HepG2 (cell line): ENCODE results near the gene NGFR. TPM values are rescaled to one million over a fixed set of nuclear protein-coding genes. Genes with fewer than 3 reads are reported as not detected.

Experiments used
- RFXANK ChIP-seq: IDR thresholded peaks from 2 replicates; pipeline ENCODE4 v1.6.1; 2016
- SP140L ChIP-seq: sonication (generic); formaldehyde crosslinking; IDR thresholded peaks from 2 replicates; pipeline ENCODE4 v1.4.0; 2020; ENCODE audit warnings: missing genetic modification reagents, borderline replicate concordance
- ZFP41 ChIP-seq: sonication (generic); formaldehyde crosslinking; IDR thresholded peaks from 2 replicates; pipeline ENCODE4 v1.4.0; 2020; ENCODE audit warnings: mild to moderate bottlenecking, missing genetic modification reagents, borderline replicate concordance
- ZNF619 ChIP-seq: sonication (generic); formaldehyde crosslinking; IDR thresholded peaks from 2 replicates; pipeline ENCODE4 v1.4.0; 2020; ENCODE audit warnings: mild to moderate bottlenecking, missing genetic modification reagents
- ZSCAN29 ChIP-seq: sonication (generic); formaldehyde crosslinking; conservative IDR thresholded peaks from 2 replicates; pipeline ENCODE4 v1.4.0; 2020; ENCODE audit warnings: mild to moderate bottlenecking, missing genetic modification reagents
- microRNA-seq: library from miRNA; unstranded; fragments of <30 nt; microRNA quantifications from one replicate; pipeline ENCODE4, GENCODE V29; 2020
- polyA plus RNA-seq, 8 experiments: library from polyadenylated mRNA; depleted of rRNA in 3 of 8; stranded (reverse) in 7 of 8; unstranded in 1 of 8; fragments of >200 nt; fragmentation: Illumina TruSeq in 4 of 8; extraction: Trizol in 4 of 8; gene quantifications; 2 replicates each; pipeline versions ENCODE4 v1.2.1 to v1.2.3, GENCODE V29; 2011 to 2016; ENCODE audit warnings: low read depth in 4 of 8, missing spikeins in 1 of 8, mixed read lengths in 1 of 8; ENCODE audit not compliant: insufficient read depth in 1 of 8
- small RNA-seq, 3 experiments: library from RNA; depleted of rRNA; stranded (forward); fragments of <200 nt; gene quantifications; one replicate each; pipeline ENCODE3, GENCODE V24; 2012; ENCODE audit warnings: low read depth in 2 of 3, low replicate concordance in 1 of 3; ENCODE audit not compliant: insufficient read length in 3 of 3, insufficient read depth in 2 of 3
- total RNA-seq, 5 experiments: library from RNA; depleted of rRNA; stranded (reverse); fragments of >200 nt; fragmentation: Illumina TruSeq; extraction: Trizol; gene quantifications; 2 replicates each; pipeline ENCODE4 v1.2.3, GENCODE V29; 2016; ENCODE audit warnings: low read depth in 1 of 5
- TF ChIP-seq, protein P1 (sequence below): sonication (generic); formaldehyde crosslinking; IDR thresholded peaks from 2 replicates; pipeline ENCODE4 v1.5.1; 2020; ENCODE audit warnings: missing genetic modification reagents, mild to moderate bottlenecking, borderline replicate concordance
- TF ChIP-seq, protein P2 (sequence below): fragments of 450-650 bp; IDR thresholded peaks from 2 replicates; pipeline ENCODE4 v1.6.1; 2017
- TF ChIP-seq, protein P3 (sequence below): sonication (generic); formaldehyde crosslinking; conservative IDR thresholded peaks from 2 replicates; pipeline ENCODE4 v1.4.0; 2020; ENCODE audit warnings: mild to moderate bottlenecking, missing genetic modification reagents, moderate library complexity

NGFR gene
- total and polyA plus RNA-seq, 2 of the 13 experiments (the other 11 are each of a cell fraction or from before 2014, with no cell fraction given) = 1.1 to 1.8 TPM

DNA sequence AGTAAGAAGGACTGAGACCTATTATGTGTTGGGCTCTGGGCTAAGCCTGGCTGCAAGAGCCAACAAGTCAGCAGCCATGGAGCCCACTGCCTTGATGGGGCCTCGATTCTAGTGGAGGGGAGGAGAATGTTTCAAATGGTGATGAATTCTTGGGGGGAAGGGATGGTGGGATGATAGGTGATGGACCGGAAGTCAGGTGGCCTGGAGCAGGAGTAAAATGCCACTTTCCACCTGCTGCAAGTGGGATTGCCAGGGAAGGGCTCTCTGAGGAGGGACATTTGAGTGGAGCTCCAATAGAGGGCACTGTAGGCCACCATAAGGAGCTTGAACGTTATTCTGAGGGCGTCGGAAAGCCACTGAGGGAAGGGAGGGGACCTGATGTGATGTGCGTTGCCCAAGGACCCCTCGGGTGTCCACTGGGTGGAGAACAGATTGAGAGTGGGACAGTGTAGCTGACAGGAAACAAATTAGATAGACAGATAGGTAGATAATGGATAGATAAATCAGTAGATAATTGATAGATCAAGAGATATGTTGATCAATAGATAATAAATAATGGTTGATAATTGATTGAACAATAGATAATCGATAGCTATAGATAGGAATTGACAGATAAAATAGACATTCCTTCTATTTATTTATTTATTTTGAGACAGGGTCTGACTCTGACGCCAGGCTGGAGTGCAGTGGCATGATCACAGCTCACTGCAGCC lies 62.4 kb downstream of the NGFR start (continued):
- TF ChIP-seq, protein P1, sequence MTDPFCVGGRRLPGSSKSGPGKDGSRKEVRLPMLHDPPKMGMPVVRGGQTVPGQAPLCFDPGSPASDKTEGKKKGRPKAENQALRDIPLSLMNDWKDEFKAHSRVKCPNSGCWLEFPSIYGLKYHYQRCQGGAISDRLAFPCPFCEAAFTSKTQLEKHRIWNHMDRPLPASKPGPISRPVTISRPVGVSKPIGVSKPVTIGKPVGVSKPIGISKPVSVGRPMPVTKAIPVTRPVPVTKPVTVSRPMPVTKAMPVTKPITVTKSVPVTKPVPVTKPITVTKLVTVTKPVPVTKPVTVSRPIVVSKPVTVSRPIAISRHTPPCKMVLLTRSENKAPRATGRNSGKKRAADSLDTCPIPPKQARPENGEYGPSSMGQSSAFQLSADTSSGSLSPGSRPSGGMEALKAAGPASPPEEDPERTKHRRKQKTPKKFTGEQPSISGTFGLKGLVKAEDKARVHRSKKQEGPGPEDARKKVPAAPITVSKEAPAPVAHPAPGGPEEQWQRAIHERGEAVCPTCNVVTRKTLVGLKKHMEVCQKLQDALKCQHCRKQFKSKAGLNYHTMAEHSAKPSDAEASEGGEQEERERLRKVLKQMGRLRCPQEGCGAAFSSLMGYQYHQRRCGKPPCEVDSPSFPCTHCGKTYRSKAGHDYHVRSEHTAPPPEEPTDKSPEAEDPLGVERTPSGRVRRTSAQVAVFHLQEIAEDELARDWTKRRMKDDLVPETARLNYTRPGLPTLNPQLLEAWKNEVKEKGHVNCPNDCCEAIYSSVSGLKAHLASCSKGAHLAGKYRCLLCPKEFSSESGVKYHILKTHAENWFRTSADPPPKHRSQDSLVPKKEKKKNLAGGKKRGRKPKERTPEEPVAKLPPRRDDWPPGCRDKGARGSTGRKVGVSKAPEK = no peak
- TF ChIP-seq, protein P2, sequence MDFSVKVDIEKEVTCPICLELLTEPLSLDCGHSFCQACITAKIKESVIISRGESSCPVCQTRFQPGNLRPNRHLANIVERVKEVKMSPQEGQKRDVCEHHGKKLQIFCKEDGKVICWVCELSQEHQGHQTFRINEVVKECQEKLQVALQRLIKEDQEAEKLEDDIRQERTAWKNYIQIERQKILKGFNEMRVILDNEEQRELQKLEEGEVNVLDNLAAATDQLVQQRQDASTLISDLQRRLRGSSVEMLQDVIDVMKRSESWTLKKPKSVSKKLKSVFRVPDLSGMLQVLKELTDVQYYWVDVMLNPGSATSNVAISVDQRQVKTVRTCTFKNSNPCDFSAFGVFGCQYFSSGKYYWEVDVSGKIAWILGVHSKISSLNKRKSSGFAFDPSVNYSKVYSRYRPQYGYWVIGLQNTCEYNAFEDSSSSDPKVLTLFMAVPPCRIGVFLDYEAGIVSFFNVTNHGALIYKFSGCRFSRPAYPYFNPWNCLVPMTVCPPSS = no peak
- TF ChIP-seq ZFP41 = 0 out of 2 replicates have a peak, but pooled peaks have one; percentile 29
- peak; percentile 74; the same call in 1 of the 2 replicates for TF ChIP-seq ZNF619
- no peak for TF ChIP-seq SP140L (CRISPR knock-in tag)
- no peak for TF ChIP-seq RFXANK
- TF ChIP-seq, protein P3, sequence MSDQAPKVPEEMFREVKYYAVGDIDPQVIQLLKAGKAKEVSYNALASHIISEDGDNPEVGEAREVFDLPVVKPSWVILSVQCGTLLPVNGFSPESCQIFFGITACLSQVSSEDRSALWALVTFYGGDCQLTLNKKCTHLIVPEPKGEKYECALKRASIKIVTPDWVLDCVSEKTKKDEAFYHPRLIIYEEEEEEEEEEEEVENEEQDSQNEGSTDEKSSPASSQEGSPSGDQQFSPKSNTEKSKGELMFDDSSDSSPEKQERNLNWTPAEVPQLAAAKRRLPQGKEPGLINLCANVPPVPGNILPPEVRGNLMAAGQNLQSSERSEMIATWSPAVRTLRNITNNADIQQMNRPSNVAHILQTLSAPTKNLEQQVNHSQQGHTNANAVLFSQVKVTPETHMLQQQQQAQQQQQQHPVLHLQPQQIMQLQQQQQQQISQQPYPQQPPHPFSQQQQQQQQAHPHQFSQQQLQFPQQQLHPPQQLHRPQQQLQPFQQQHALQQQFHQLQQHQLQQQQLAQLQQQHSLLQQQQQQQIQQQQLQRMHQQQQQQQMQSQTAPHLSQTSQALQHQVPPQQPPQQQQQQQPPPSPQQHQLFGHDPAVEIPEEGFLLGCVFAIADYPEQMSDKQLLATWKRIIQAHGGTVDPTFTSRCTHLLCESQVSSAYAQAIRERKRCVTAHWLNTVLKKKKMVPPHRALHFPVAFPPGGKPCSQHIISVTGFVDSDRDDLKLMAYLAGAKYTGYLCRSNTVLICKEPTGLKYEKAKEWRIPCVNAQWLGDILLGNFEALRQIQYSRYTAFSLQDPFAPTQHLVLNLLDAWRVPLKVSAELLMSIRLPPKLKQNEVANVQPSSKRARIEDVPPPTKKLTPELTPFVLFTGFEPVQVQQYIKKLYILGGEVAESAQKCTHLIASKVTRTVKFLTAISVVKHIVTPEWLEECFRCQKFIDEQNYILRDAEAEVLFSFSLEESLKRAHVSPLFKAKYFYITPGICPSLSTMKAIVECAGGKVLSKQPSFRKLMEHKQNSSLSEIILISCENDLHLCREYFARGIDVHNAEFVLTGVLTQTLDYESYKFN (CRISPR knock-in tag) = no peak
- TF ChIP-seq ZSCAN29 (CRISPR knock-in tag) = no peak

Small RNA genes lying within 50 kb of the gene (microRNA-seq; reads per million reads assigned to microRNA genes)
- not detected for gene MIR6165

Small RNA genes lying within 50 kb of the gene (small RNA-seq; reads per million reads assigned to genes)
- 0 reads per million in 3 experiments for gene MIR6165

Other genes starting within 250 kb of the NGFR start
- 30.2 and 58.2 TPM in 2 replicates for gene ZNF652, start 133.0 kb upstream of the NGFR start, total RNA-seq (2016; rRNA removed; fragmentation: Illumina TruSeq; extraction: Trizol)
- gene ZNF652, start 133.0 kb upstream of the NGFR start, polyA plus RNA-seq (2011; rRNA removed) = 15.8 and 16.2 TPM in 2 replicates
- gene PHB1, start 80.4 kb upstream of the NGFR start, total RNA-seq (2016; rRNA removed; fragmentation: Illumina TruSeq; extraction: Trizol) = 515 and 623 TPM in 2 replicates
- gene PHB1, start 80.4 kb upstream of the NGFR start, polyA plus RNA-seq (2011; rRNA removed) = 688 and 721 TPM in 2 replicates
- gene NXPH3, start 80.6 kb downstream of the NGFR start, total RNA-seq (2016; rRNA removed; fragmentation: Illumina TruSeq; extraction: Trizol) = 0.04 and 0.08 TPM in 2 replicates
- gene NXPH3, start 80.6 kb downstream of the NGFR start, polyA plus RNA-seq (2011; rRNA removed) = 0.48 and 0.58 TPM in 2 replicates
- 60.8 and 79.4 TPM in 2 replicates for gene SPOP, start 182.8 kb downstream of the NGFR start, total RNA-seq (2016; rRNA removed; fragmentation: Illumina TruSeq; extraction: Trizol)
- 52.8 and 53.9 TPM in 2 replicates for gene SPOP, start 182.8 kb downstream of the NGFR start, polyA plus RNA-seq (2011; rRNA removed)
- 67.0 and 113 TPM in 2 replicates for gene SLC35B1, start 212.7 kb downstream of the NGFR start, total RNA-seq (2016; rRNA removed; fragmentation: Illumina TruSeq; extraction: Trizol)
- 83.6 and 99.6 TPM in 2 replicates for gene SLC35B1, start 212.7 kb downstream of the NGFR start, polyA plus RNA-seq (2011; rRNA removed)